Right atrium auricular region (tissue), 2 donors: ENCODE results near the gene ERBB4. TPM values are rescaled to one million over a fixed set of nuclear protein-coding genes. Genes with fewer than 3 reads are reported as not detected.

Experiments
- DNase-seq: peaks from one replicate; pipeline ENCODE4 v3.0.0-alpha.2; 2019; ENCODE audit warnings: low spot score
- H3K27ac ChIP-seq, 2 donors: fragments of 200-600 bp; sonication (generic); 1 replicate in 1 of 2; 2 replicates in 1 of 2; pipeline ENCODE4 v1.5.1; 2016 to 2019
- H3K27me3 ChIP-seq, 2 donors: fragments of 200-600 bp; sonication (generic); one replicate each; pipeline versions ENCODE4 v1.5.1 to v1.6.0; 2017 to 2019
- H3K36me3 ChIP-seq: fragments of 200-600 bp; sonication (generic); one replicate; pipeline ENCODE4 v1.5.1; 2016
- H3K4me1 ChIP-seq, 2 donors: fragments of 200-600 bp; sonication (generic); one replicate each; pipeline versions ENCODE4 v1.5.1 to v1.6.0; 2017 to 2019
- H3K4me3 ChIP-seq, 2 donors: fragments of 200-600 bp; sonication (generic); 1 replicate in 1 of 2; 2 replicates in 1 of 2; pipeline ENCODE4 v1.5.1; 2017 to 2019; ENCODE audit warnings: mild to moderate bottlenecking in 1 of 2, moderate library complexity in 1 of 2
- H3K9me3 ChIP-seq, 2 donors: fragments of 200-600 bp; sonication (generic); one replicate each; pipeline ENCODE4 v1.5.1; 2019
- CTCF ChIP-seq, 2 donors: fragments of 200-600 bp; sonication (generic); IDR thresholded peaks; one replicate each; pipeline ENCODE4 v1.5.1; 2019; ENCODE audit warnings: antibody characterized with exemption in 2 of 2
- total RNA-seq, 2 donors: library from RNA; depleted of rRNA; stranded (reverse); fragments of >200 nt; gene quantifications; one replicate each; pipeline ENCODE4 v1.1.0, GENCODE V29; 2016

Gene ERBB4
- total RNA-seq, 2 donors from 2014 or later: 12.4 to 22.4 TPM

DNA sequence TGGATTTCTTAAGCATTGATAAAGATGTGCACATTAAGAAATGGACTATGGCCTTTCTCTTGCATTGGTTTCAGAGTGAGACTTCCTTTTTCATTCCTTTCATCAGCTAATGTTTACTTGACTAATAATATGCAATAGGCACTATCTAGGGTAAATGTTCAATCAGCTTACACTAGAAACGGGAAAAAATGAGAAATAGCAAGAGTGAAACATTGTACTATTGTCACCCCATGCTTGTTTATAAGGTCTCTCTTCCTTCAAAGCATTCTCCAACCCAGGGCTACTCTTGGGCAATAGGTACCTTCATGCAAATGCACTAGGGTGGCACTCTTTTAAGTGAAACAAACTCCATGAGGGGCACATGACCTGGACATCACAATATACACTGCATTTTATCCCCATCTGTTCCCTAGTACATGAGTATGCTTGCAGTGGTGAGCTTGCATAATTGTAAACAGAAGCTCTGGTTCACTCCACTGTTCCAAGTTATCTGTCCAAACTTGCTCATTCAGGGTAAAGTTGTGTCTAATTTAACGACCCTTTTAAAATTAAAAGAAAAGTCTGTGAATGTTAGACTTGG, 402.3 kb downstream of the ERBB4 start:
- H3K4me3 ChIP-seq: no peak overlapping the region
- no peak for TF ChIP-seq CTCF (IDR thresholded peaks at IDR 0.05)
- no peak overlapping the region for H3K27ac ChIP-seq
- DNase-seq: no peak
- H3K9me3 ChIP-seq: no peaks in the 10 kb centered on the region
- no peaks in the 10 kb centered on the region for H3K36me3 ChIP-seq
- peaks cover 0 to 4% of the 10 kb centered on the region in 2 donors for H3K4me1 ChIP-seq
- H3K27me3 ChIP-seq: no peaks in the 10 kb centered on the region

DNA sequence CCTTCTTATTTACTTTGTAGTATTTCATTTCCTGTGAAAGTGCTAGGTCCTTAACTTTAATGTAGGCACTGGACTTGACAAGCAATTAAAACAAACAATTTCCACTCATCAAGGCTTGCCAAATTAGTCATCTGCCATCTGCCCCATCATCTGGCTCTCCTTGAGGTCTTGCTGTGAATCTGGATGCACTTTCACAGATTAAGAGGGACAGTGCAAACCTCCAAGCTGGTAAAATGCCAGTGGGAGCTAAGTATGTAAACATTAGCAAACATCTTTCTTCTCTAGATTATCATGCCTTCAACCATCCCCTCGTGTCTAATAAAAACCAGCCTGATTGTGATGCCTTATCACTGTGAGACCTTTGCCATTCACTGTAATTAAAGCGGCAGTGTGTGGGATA, 402.9 kb downstream of the ERBB4 start:
- H3K27ac ChIP-seq: no peak overlapping the region
- peaks cover 0 to 4% of the 10 kb centered on the region in 2 donors for H3K4me1 ChIP-seq
- H3K27me3 ChIP-seq: no peaks in the 10 kb centered on the region
- DNase-seq: no peak
- H3K9me3 ChIP-seq: no peaks in the 10 kb centered on the region
- no peaks in the 10 kb centered on the region for H3K36me3 ChIP-seq
- no peak overlapping the region for H3K4me3 ChIP-seq
- TF ChIP-seq CTCF (IDR thresholded peaks at IDR 0.05): no peak

- H3K27me3 ChIP-seq: no peaks in the 10 kb centered on the region
- DNase-seq: no peak
- no peak overlapping the region for H3K4me3 ChIP-seq
- H3K4me1 ChIP-seq: peaks cover 0 to 4% of the 10 kb centered on the region in 2 donors
- no peaks in the 10 kb centered on the region for H3K36me3 ChIP-seq
- no peak for TF ChIP-seq CTCF (IDR thresholded peaks at IDR 0.05)
- no peaks in the 10 kb centered on the region for H3K9me3 ChIP-seq
- H3K27ac ChIP-seq: no peak overlapping the region
Measured at GRCh38 chr2:212133337-212133736, 405.3 kb downstream of the ERBB4 start.

GRCh38 chr2:212124598-212124997, 414.0 kb downstream of the ERBB4 start:
- no peaks in the 10 kb centered on the region for H3K9me3 ChIP-seq
- no peaks in the 10 kb centered on the region for H3K4me1 ChIP-seq
- no peaks in the 10 kb centered on the region for H3K27me3 ChIP-seq
- no peak for DNase-seq
- H3K27ac ChIP-seq: no peak overlapping the region
- H3K36me3 ChIP-seq: no peaks in the 10 kb centered on the region
- TF ChIP-seq CTCF (IDR thresholded peaks at IDR 0.05): no peak
- H3K4me3 ChIP-seq: peak overlapping the region in 1 of 2 donors; percentile 2

DNA sequence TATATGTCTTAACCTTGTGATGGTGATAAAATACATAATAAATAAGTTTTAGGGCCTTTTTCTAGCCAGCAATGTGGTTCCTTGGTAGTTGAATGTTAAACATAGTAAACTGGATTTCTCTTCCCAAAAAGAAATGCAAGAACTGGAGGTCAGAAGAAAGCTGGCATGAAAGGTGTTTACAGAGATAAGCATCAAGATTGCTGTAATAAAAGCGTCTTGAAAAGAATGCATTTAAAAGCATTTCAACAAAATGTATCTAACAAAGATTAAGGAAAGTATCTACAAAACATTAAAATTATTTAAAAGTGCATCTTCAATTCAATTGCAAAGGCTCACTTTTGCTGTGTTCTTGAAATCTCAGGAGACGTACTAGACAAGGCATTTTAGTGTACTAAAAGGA, 419.0 kb downstream of the ERBB4 start:
- TF ChIP-seq CTCF (IDR thresholded peaks at IDR 0.05): no peak

GRCh38 chr2:212117926-212118325, 420.7 kb downstream of the ERBB4 start:
- no peak for DNase-seq
- no peak for TF ChIP-seq CTCF (IDR thresholded peaks at IDR 0.05)
- no peak overlapping the region for H3K4me3 ChIP-seq
- no peak overlapping the region for H3K27ac ChIP-seq
- H3K27me3 ChIP-seq: no peaks in the 10 kb centered on the region
- H3K36me3 ChIP-seq: no peaks in the 10 kb centered on the region
- H3K9me3 ChIP-seq: no peaks in the 10 kb centered on the region
- H3K4me1 ChIP-seq: no peaks in the 10 kb centered on the region

More for the DNA sequence above, 419.0 kb downstream of the ERBB4 start:
- Histone ChIP-seq H3K36me3 (no peaks in the 10 kb centered on the region), H3K4me3 (no peak overlapping the region), H3K27ac (no peak overlapping the region), H3K27me3 (no peaks in the 10 kb centered on the region), H3K4me1 (no peaks in the 10 kb centered on the region), H3K9me3 (no peaks in the 10 kb centered on the region)
- DNase-seq: no peak
